Gastrocnemius medialis (tissue), 4 donors: ENCODE measurements around the gene EFR3B. TPM values are rescaled to one million over a fixed set of nuclear protein-coding genes. Genes with fewer than 3 reads are reported as not detected.

Source experiments
- ATAC-seq, 2 donors: fragments of 150-250 bp; one replicate each; pipeline ENCODE4 v1.9.1; 2016
- DNase-seq, 2 donors: peaks; one replicate each; pipeline ENCODE4 v3.0.0-alpha.2; 2019
- H3K27ac ChIP-seq, 4 donors: fragments of 200-600 bp; sonication (generic); 1 replicate in 1 of 4; 2 replicates in 3 of 4; pipeline ENCODE4 v1.5.1; 2016 to 2018; ENCODE audit warnings: mild to moderate bottlenecking in 2 of 4, moderate library complexity in 1 of 4
- H3K27me3 ChIP-seq, 3 donors: fragments of 200-600 bp; sonication (generic) in 2 of 3; 1 replicate in 1 of 3; 2 replicates in 2 of 3; pipeline versions ENCODE4 v1.5.1 to v1.6.0; 2016 to 2019; ENCODE audit warnings: mild to moderate bottlenecking in 1 of 3, moderate library complexity in 1 of 3
- H3K36me3 ChIP-seq, 2 donors: fragments of 200-600 bp; sonication (generic) in 1 of 2; one replicate each; pipeline ENCODE4 v1.5.1; 2017 to 2018
- H3K4me1 ChIP-seq, 2 donors: fragments of 200-600 bp; sonication (generic) in 1 of 2; one replicate each; pipeline ENCODE4 v1.5.1; 2016 to 2017; ENCODE audit warnings: mild to moderate bottlenecking in 2 of 2
- H3K4me3 ChIP-seq, 4 donors: fragments of 200-600 bp; sonication (generic) in 3 of 4; 1 replicate in 1 of 4; 2 replicates in 3 of 4; pipeline ENCODE4 v1.5.1; 2016 to 2019; ENCODE audit warnings: mild to moderate bottlenecking in 2 of 4
- H3K9me3 ChIP-seq, 3 donors: fragments of 200-600 bp; sonication (generic) in 2 of 3; 1 replicate in 1 of 3; 2 replicates in 2 of 3; pipeline ENCODE4 v1.5.1; 2016 to 2019
- CTCF ChIP-seq, 5 experiments: fragments of 450-650 bp in 3 of 5; fragments of 200-600 bp in 2 of 5; sonication (generic) in 2 of 5; IDR thresholded peaks in 4 of 5; conservative IDR thresholded peaks in 1 of 5; 1 replicate in 4 of 5; 2 replicates in 1 of 5; pipeline ENCODE4 v1.5.1; 2016 to 2019; ENCODE audit warnings: antibody characterized with exemption in 5 of 5, mild to moderate bottlenecking in 3 of 5, moderate library complexity in 3 of 5
- POLR2A ChIP-seq, 2 donors: fragments of 450-650 bp; IDR thresholded peaks; one replicate each; pipeline ENCODE4 v1.6.1; 2017; ENCODE audit warnings: antibody characterized with exemption in 2 of 2, mild to moderate bottlenecking in 2 of 2, moderate library complexity in 2 of 2
- in situ Hi-C, 4 donors: fragments of 200-750 bp; cut with MboI; loops; one replicate each; pipeline versions ENCODE4 v1.15.0 to v1.8.0; 2017; ENCODE audit warnings: low sequenced_read_pairs in 4 of 4
- intact Hi-C: fragments of 100-400 bp; cut with DNase I; formaldehyde crosslinking; loops from one replicate; pipeline ENCODE4 v1.15.1; 2023; ENCODE audit warnings: low total_unique reads
- total RNA-seq, 4 donors: library from RNA; depleted of rRNA; stranded (reverse); fragments of >200 nt; gene quantifications; one replicate each; pipeline versions ENCODE4 v1.1.0 to v1.2.3, GENCODE V29; 2016

The EFR3B gene
- total RNA-seq, 4 donors from 2014 or later = 0.29 to 1.4 (median 0.67) TPM

GRCh38 chr2:25190536-25190935, 148.7 kb downstream of the EFR3B start:
- intact Hi-C loops = loop anchor here (10.0 kb wide), 1 partner anchor 216 kb away; the partner anchor contains the start of gene DNAJC27
- no peaks in the 10 kb centered on the region for H3K9me3 ChIP-seq
- TF ChIP-seq POLR2A (IDR thresholded peaks at IDR 0.05) (no peak), CTCF (IDR thresholded peaks at IDR 0.05 in 4 of 5, conservative IDR thresholded peaks at IDR 0.05 in 1 of 5) (no peak)
- H3K27ac ChIP-seq = no peak overlapping the region
- H3K4me3 ChIP-seq = no peak overlapping the region
- in situ Hi-C loops = no loop called here
- H3K36me3 ChIP-seq = no peaks in the 10 kb centered on the region
- DNase-seq = no peak
- ATAC-seq = no peak
- H3K27me3 ChIP-seq = no peaks in the 10 kb centered on the region
- H3K4me1 ChIP-seq = no peaks in the 10 kb centered on the region

- Histone ChIP-seq H3K27ac (no peak overlapping the region), H3K27me3 (no peaks in the 10 kb centered on the region), H3K9me3 (no peaks in the 10 kb centered on the region), H3K4me3 (no peak overlapping the region), H3K36me3 (no peaks in the 10 kb centered on the region), H3K4me1 (no peaks in the 10 kb centered on the region)
- no peak for TF ChIP-seq POLR2A (IDR thresholded peaks at IDR 0.05)
- TF ChIP-seq CTCF (IDR thresholded peaks at IDR 0.05 in 4 of 5, conservative IDR thresholded peaks at IDR 0.05 in 1 of 5) = no peak
- ATAC-seq = no peak
- intact Hi-C loops (loop anchor here (10.0 kb wide), 1 partner anchor 220 kb away; the partner anchor contains the start of gene DNAJC27), in situ Hi-C loops (no loop called here)
- no peak for DNase-seq
Measured at GRCh38 chr2:25194576-25195122, 152.8 kb downstream of the EFR3B start.

GRCh38 chr2:25197336-25198208, 155.7 kb downstream of the EFR3B start:
- in situ Hi-C loops (no loop called here), intact Hi-C loops (loop anchor here (10.0 kb wide), 1 partner anchor 223 kb away; the partner anchor contains the start of gene DNAJC27)
- DNase-seq = no peak
- Histone ChIP-seq H3K4me1 (no peaks in the 10 kb centered on the region), H3K4me3 (no peak overlapping the region), H3K27me3 (no peaks in the 10 kb centered on the region), H3K36me3 (no peaks in the 10 kb centered on the region), H3K27ac (no peak overlapping the region), H3K9me3 (no peaks in the 10 kb centered on the region)
- no peak for ATAC-seq
- no peak for TF ChIP-seq CTCF (IDR thresholded peaks at IDR 0.05 in 4 of 5, conservative IDR thresholded peaks at IDR 0.05 in 1 of 5)
- TF ChIP-seq POLR2A (IDR thresholded peaks at IDR 0.05) = no peak

GRCh38 chr2:25198209-25198525, 156.3 kb downstream of the EFR3B start:
- DNase-seq (no peak), ATAC-seq (no peak)
- Histone ChIP-seq H3K27me3 (no peaks in the 10 kb centered on the region), H3K4me1 (no peaks in the 10 kb centered on the region), H3K36me3 (no peaks in the 10 kb centered on the region), H3K4me3 (no peak overlapping the region), H3K27ac (no peak overlapping the region), H3K9me3 (no peaks in the 10 kb centered on the region)
- no peak for TF ChIP-seq POLR2A (IDR thresholded peaks at IDR 0.05)
- no peak for TF ChIP-seq CTCF (IDR thresholded peaks at IDR 0.05 in 4 of 5, conservative IDR thresholded peaks at IDR 0.05 in 1 of 5)
- intact Hi-C loops = loop anchor here (10.0 kb wide), 1 partner anchor 223 kb away; the partner anchor contains the start of gene DNAJC27
- in situ Hi-C loops = no loop called here
